ENCODE measurements around the gene TIMMDC1. TPM values are rescaled to one million over a fixed set of nuclear protein-coding genes. Genes with fewer than 3 reads are reported as not detected.

Gene TIMMDC1
- total and polyA plus RNA-seq, 9 of the 15 experiments (the other 6 are each of a cell fraction or from before 2014, with no cell fraction given): 62.1 to 226 (median 86.6) TPM

- TF ChIP-seq RCOR1 (IDR thresholded peaks at IDR 0.05; ENCODE audit: borderline replicate concordance in 1 of 2, low read depth in 2 of 2, low read length in 2 of 2) (no peak), ZNF699 (CRISPR knock-in tag; IDR thresholded peaks at IDR 0.05; ENCODE audit: insufficient replicate concordance) (no peak), DIDO1 (tag; IDR thresholded peaks at IDR 0.05; ENCODE audit: low read depth) (no peak), ZSCAN29 (IDR thresholded peaks at IDR 0.05) (no peak; the same call in 1 of the 2 replicates), MAZ (CRISPR knock-in tag; conservative IDR thresholded peaks at IDR 0.05 in 1 of 2, IDR thresholded peaks at IDR 0.05 in 1 of 2) (peak; percentile 54 to 91; a peak in 3 of 4 replicates), TRIM28 (IDR thresholded peaks at IDR 0.05) (no peak), SNIP1 (IDR thresholded peaks at IDR 0.05; ENCODE audit: low read depth) (no peak), ZNF644 (tag; IDR thresholded peaks at IDR 0.05; ENCODE audit: low read depth) (no peak; the same call in 1 of the 2 replicates), ZNF146 (CRISPR knock-in tag; IDR thresholded peaks at IDR 0.05; ENCODE audit: unreplicated experiment) (no peak), PRMT5 (CRISPR knock-in tag; IDR thresholded peaks at IDR 0.05) (no peak), KDM2B (CRISPR knock-in tag; IDR thresholded peaks at IDR 0.05) (no peak), ZNF785 (CRISPR knock-in tag; IDR thresholded peaks at IDR 0.05) (no peak), GTF2F1 (IDR thresholded peaks at IDR 0.05; ENCODE audit: low read depth, low read length) (peak; percentile 65; the same call in 1 of the 2 replicates), BCL6 (CRISPR knock-in tag; IDR thresholded peaks at IDR 0.05) (no peak), PCBP1 (IDR thresholded peaks at IDR 0.05; ENCODE audit: low read depth, low read length, poor library complexity, severe bottlenecking) (no peak), PTBP1 (IDR thresholded peaks at IDR 0.05; ENCODE audit: low read depth, low read length) (no peak), BRF2 (IDR thresholded peaks at IDR 0.05; ENCODE audit: borderline replicate concordance, insufficient read depth, insufficient read length) (no peak), NCOA2 (IDR thresholded peaks at IDR 0.05; ENCODE audit: partially characterized antibody in 2 of 2) (no peak), ZNF583 (CRISPR knock-in tag; IDR thresholded peaks at IDR 0.05) (no peak), BACH1 (tag; IDR thresholded peaks at IDR 0.05) (no peak), TRIM24 (IDR thresholded peaks at IDR 0.05) (peak in 1 of 2 experiments; percentile 39; a peak in 1 of 4 replicates), EWSR1 (IDR thresholded peaks at IDR 0.05; ENCODE audit: borderline replicate concordance, low read depth, partially characterized antibody) (no peak), ATF1 (CRISPR knock-in tag; IDR thresholded peaks at IDR 0.05) (no peak), ATF1 (tag; IDR thresholded peaks at IDR 0.05) (peak; percentile 90), BRCA1 (IDR thresholded peaks at IDR 0.05) (no peak), BRCA1 (CRISPR knock-in tag; IDR thresholded peaks at IDR 0.05) (no peak), CAMTA2 (CRISPR knock-in tag; conservative IDR thresholded peaks at IDR 0.05) (no peak), GTF2B (IDR thresholded peaks at IDR 0.05; ENCODE audit: extremely low read depth, insufficient read length) (no peak), MTA1 (IDR thresholded peaks at IDR 0.05; ENCODE audit: borderline replicate concordance) (no peak), NFIX (CRISPR knock-in tag; IDR thresholded peaks at IDR 0.05; ENCODE audit: low read depth) (no peak)
Measured at GRCh38 chr3:119498186-119499011, at the start of gene TIMMDC1 (continued).
